Dendritic cell treated with granulocyte-macrophage colony-stimulating factor and Interleukin-4, amounts not matched to agents 40 ng/mL and 50 ng/mL, for 4 days (primary cell): ENCODE data around the gene LRRC8D.

Source experiments
- H3K27ac Mint-ChIP-seq: one replicate; pipeline ENCODE4 v1.8.0; 2022; ENCODE audit warnings: mild to moderate bottlenecking, mixed read lengths
- H3K27me3 Mint-ChIP-seq: one replicate; pipeline ENCODE4 v1.8.0; 2022; ENCODE audit warnings: mild to moderate bottlenecking, mixed read lengths
- H3K36me3 Mint-ChIP-seq: one replicate; pipeline ENCODE4 v1.8.0; 2022; ENCODE audit warnings: low read depth, mixed read lengths
- H3K4me1 Mint-ChIP-seq: one replicate; pipeline ENCODE4 v1.8.0; 2022; ENCODE audit warnings: low read depth, mixed read lengths
- H3K4me3 Mint-ChIP-seq: one replicate; pipeline ENCODE4 v1.8.0; 2022; ENCODE audit warnings: mild to moderate bottlenecking, moderate library complexity, mixed read lengths
- H3K9me3 Mint-ChIP-seq: one replicate; pipeline ENCODE4 v1.8.0; 2022; ENCODE audit warnings: mixed read lengths
- intact Hi-C: fragments of 100-400 bp; cut with micrococcal nuclease; formaldehyde crosslinking; loops from one replicate; pipeline ENCODE4 v1.15.0; 2022

LRRC8D gene

DNA sequence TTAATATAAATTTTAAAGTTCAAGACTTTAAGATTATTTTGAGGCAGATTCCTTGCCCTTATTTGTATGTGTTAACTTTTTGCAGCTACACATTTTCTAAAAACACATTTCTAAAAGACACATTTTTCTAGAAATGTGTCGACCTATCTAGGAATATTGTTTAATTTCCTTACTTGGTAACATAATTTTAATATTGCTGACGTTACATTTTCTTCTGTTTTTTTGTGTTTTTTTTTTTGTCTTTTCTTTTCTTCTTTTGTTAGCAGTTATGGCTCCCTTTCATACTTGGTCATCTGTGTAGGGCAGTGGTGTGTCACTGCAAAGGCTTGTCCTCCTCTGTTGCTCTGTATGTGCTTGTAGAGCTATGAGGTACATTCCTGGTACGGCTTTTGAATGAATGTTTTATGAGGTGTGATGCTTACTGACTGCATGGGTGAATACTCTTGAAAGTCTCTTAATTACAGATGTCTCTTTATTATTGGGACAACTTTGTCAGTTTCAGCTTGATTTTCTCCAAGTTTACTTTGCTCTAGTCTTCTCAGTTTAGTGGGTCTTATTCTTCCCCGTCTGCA lies 30.1 kb downstream of the LRRC8D start:
- H3K36me3 Mint-ChIP-seq, result peaks cover 45% of the 10 kb centered on the region
- intact Hi-C loops, result no loop called here
- no peak overlapping the region for H3K4me3 Mint-ChIP-seq

DNA sequence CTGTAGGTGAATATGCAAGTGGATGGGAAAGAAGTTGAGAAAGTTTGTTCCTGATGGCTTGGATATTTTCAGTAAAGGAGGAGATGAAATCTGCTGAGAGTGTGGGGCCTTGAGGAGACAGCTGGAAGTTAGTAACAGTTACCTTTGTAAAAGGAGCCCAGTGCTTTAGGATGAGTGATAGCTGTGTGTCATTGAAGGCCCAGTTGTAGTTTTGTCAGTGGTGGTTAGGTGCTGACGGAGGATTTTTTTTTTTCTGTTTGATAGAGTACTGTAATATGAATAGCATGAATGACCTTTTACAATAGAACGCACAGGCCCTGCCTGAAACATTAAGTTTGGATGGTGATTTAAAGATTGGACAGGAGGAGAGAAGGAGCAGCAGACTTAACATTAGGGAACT lies 33.3 kb downstream of the LRRC8D start:
- Mint-ChIP-seq H3K27ac (no peak overlapping the region), H3K4me1 (peaks cover 9% of the 10 kb centered on the region), H3K4me3 (no peak overlapping the region), H3K36me3 (peaks cover 31% of the 10 kb centered on the region), H3K9me3 (no peaks in the 10 kb centered on the region), H3K27me3 (no peaks in the 10 kb centered on the region)
- intact Hi-C loops, result no loop called here

More for the DNA sequence above, 30.1 kb downstream of the LRRC8D start:
- H3K27me3 Mint-ChIP-seq, result no peaks in the 10 kb centered on the region
- H3K9me3 Mint-ChIP-seq, result no peaks in the 10 kb centered on the region
- H3K27ac Mint-ChIP-seq, result no peak overlapping the region
- peaks cover 15% of the 10 kb centered on the region for H3K4me1 Mint-ChIP-seq

DNA sequence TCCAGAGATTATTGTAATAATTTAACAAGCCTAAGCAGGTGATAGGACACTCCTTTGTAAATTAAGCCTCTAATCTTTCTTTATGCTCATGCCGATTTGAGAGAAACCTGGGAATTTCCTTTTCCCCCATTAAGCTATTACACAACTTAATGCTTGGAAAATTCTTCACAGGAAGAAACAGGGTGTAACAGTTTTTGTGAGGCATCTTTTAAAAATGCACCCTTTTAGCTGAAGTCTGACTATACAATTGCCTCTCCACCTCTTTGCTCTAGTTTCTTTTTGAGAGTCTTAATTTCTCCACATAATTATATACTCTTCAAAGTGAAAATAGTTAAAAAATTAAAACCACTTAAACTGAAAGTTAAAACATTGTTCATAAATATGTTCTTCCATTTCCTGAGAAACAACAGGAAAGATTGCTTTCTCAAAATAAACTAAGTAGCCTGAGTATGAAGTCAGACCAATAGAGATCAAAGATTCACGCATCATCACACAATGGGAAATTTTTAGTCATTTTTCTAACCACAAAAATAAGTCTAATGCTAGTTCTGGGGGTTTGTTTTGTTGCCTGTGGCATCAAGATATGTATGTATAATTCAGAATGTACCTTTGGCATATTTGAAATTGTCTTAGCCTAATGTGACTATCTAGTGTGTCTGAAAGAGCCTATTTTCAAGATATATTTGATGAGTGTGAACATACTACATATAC lies 34.7 kb downstream of the LRRC8D start:
- peaks cover 29% of the 10 kb centered on the region for H3K36me3 Mint-ChIP-seq
- H3K4me1 Mint-ChIP-seq, result peaks cover 5% of the 10 kb centered on the region
- no peak overlapping the region for H3K27ac Mint-ChIP-seq
- H3K9me3 Mint-ChIP-seq, result no peaks in the 10 kb centered on the region
- H3K4me3 Mint-ChIP-seq, result no peak overlapping the region
- no peaks in the 10 kb centered on the region for H3K27me3 Mint-ChIP-seq
- intact Hi-C loops, result no loop called here

DNA sequence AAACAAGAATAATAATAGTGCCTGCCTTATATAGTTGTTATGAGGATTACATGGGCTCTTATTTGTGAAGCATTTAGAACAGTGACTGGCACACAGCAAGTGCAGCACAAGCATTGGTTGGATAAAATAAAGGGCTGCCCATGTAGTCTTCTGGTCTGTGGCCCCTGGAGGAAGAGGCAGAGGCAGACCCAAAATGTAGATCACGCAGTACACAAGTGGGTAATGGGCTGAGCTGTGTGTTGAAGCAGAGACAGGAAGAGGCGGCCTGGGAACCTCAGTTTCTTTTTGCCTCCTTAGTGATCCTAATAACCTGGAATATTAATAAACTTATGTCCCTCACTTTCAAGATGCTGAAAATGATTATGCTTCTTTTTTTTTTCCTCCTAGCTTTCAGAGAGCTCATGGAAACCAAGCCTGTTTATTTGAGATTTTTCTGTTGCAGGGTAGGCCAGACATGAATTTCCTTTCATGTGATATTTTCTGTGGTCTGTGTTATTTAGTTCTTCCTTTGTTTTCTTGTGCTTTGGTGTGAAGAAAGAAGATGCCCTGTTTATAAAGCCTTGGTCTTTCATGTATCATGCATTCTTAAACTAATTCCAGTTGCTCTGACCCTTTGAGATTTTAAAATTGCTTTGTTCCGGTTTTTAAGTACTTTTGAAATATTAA lies 42.5 kb downstream of the LRRC8D start:
- no peak overlapping the region for H3K4me3 Mint-ChIP-seq
- peaks cover 14% of the 10 kb centered on the region for H3K4me1 Mint-ChIP-seq
- H3K27me3 Mint-ChIP-seq, result no peaks in the 10 kb centered on the region
- H3K27ac Mint-ChIP-seq, result no peak overlapping the region
- no peaks in the 10 kb centered on the region for H3K9me3 Mint-ChIP-seq
- intact Hi-C loops, result no loop called here
- peaks cover 73% of the 10 kb centered on the region for H3K36me3 Mint-ChIP-seq

DNA sequence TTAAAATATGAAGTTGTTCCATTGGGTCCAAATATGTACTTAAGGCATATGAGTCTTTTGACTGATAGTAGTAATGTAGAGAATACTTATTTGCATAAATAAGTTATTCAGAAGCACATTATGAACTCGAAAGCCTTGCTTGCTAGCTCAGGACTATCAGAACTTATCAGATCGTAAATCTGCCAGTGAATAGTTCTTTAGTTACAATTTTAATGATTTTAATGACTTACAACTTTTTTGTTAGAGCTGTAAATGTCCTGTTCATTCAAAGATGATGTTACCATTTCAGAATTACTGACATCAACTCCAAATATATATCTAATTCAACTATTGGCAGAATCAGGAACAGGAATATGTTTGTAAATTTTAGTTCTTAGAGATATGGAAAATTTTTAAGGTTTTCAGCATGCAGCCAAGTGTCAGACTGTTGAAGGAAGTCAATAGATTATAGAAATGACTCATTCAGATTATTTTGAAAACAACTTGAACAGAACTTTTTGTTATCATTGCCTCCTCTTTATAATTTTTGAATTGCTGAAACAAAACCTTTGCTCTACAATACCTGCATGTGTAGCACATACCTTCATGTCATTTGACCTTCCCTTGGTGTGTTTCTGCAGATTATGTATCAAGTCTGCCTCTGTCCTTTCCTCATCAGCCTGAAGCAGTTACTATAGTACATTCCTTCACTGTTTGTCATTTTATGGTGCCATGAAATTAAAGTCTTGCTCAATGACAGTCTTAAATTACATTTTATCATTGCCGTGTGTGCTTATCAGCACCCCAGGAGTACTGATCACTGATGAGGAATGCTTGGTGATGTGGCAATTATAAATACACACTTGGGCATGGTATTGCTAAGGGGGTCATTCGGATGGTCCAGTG lies 44.9 kb downstream of the LRRC8D start:
- H3K4me3 Mint-ChIP-seq, result no peak overlapping the region
- no peaks in the 10 kb centered on the region for H3K9me3 Mint-ChIP-seq
- intact Hi-C loops, result no loop called here
- H3K27ac Mint-ChIP-seq, result peak overlapping the region; percentile 1
- H3K27me3 Mint-ChIP-seq, result no peaks in the 10 kb centered on the region
- H3K4me1 Mint-ChIP-seq, result peaks cover 14% of the 10 kb centered on the region
- H3K36me3 Mint-ChIP-seq, result peaks cover 77% of the 10 kb centered on the region

DNA sequence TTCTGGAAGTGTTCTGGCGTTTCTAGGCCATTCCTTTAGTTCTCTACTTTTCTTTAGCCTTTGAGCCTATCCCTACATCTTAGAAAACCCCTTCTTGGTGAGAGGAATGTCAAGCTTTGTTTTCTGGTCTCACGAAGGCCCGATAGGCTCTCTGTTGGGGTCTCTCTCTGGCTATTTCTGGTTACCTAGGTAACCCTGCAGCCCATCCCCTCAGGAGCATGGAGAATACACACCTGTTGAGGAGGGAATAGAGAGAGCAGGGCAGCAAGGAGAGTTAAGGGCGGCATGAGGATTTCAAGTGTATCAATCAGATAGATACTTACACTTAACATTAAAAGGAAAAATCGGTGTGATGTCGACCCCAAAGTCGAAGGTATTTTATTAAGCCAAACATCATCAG lies 45.7 kb downstream of the LRRC8D start:
- peak overlapping the region; percentile 1 for H3K27ac Mint-ChIP-seq
- H3K4me3 Mint-ChIP-seq, result no peak overlapping the region
- peaks cover 75% of the 10 kb centered on the region for H3K36me3 Mint-ChIP-seq
- intact Hi-C loops, result no loop called here
- H3K4me1 Mint-ChIP-seq, result peaks cover 14% of the 10 kb centered on the region
- no peaks in the 10 kb centered on the region for H3K27me3 Mint-ChIP-seq
- H3K9me3 Mint-ChIP-seq, result no peaks in the 10 kb centered on the region

DNA sequence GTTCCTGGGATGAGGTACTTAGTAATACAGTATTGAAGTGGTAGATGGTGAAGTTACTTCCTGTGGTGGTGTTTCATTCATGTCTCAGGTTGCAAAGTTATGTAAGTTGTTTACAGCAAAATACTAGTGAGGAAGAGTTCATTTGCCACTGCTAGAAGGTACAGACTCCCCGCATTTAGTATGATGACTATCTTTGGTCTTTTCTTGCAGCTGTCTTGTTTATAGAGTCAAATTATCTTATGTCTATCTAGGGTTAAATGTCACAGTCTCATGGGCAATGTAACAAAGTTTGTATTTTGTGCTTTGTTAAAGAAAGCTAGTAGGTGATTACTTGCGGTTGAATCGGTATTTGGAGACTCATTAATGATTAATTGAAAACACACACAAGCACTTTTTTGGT lies 50.2 kb downstream of the LRRC8D start:
- intact Hi-C loops, result no loop called here
- H3K4me1 Mint-ChIP-seq, result peaks cover 2% of the 10 kb centered on the region
- no peak overlapping the region for H3K27ac Mint-ChIP-seq
- no peaks in the 10 kb centered on the region for H3K27me3 Mint-ChIP-seq
- no peaks in the 10 kb centered on the region for H3K9me3 Mint-ChIP-seq
- H3K4me3 Mint-ChIP-seq, result no peak overlapping the region
- H3K36me3 Mint-ChIP-seq, result peaks cover 49% of the 10 kb centered on the region

DNA sequence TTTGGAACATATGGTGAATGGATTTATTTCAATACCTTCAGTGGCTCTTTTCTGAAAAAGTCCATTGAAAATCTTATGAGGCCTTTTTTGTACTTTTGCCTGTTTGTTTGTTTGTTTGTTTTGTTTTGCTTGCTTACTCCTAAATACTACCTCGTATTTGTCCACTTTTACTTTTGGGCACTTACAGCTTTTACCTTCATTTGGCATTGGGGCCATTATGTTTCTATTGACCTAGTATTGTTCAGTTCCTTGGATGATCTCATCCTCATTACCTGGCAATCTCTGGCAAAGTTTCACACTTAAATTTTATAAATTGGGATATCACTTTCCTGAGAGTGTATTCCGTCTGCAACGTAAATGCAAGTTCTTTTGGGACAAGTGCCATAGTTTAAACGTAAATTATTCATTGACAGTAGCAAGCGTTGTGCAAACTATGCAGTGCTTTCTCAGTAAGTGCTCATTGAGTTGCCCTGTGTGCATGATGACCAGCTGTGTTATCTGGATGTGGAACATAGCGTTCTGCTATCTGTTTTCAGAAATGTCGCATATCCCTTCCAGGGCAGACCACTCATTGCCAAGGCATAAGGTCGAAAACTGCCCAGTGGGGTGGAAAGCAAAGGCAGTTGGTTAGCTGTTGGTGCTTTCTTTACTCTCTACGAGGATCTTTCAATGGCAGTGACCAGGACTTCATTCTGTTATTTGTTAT lies 51.1 kb downstream of the LRRC8D start:
- H3K4me3 Mint-ChIP-seq, result no peak overlapping the region
- no peaks in the 10 kb centered on the region for H3K27me3 Mint-ChIP-seq
- intact Hi-C loops, result no loop called here
- H3K4me1 Mint-ChIP-seq, result no peaks in the 10 kb centered on the region
- no peak overlapping the region for H3K27ac Mint-ChIP-seq
- H3K9me3 Mint-ChIP-seq, result no peaks in the 10 kb centered on the region
- peaks cover 45% of the 10 kb centered on the region for H3K36me3 Mint-ChIP-seq

DNA sequence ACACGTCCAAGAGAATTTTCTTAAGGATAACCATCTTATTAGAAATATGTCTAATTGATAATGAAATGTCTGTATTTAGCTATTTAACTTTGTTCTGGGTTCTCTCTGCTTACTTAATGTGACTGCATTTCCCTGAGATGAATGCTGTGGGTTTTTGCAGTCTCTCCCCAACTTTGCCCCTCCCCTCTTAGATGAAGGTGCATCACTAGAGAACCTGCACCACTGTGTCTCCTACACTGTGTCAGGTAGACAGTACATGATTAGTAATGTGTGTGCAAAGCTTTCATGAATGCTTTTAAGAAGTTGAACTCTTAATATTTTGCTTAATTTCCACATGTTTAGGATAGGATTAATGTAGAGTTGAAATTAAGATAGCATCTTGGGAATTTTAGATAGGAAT lies 51.7 kb downstream of the LRRC8D start:
- Mint-ChIP-seq H3K4me1 (no peaks in the 10 kb centered on the region), H3K36me3 (peaks cover 41% of the 10 kb centered on the region), H3K4me3 (no peak overlapping the region), H3K9me3 (no peaks in the 10 kb centered on the region), H3K27me3 (no peaks in the 10 kb centered on the region), H3K27ac (no peak overlapping the region)
- intact Hi-C loops, result no loop called here

DNA sequence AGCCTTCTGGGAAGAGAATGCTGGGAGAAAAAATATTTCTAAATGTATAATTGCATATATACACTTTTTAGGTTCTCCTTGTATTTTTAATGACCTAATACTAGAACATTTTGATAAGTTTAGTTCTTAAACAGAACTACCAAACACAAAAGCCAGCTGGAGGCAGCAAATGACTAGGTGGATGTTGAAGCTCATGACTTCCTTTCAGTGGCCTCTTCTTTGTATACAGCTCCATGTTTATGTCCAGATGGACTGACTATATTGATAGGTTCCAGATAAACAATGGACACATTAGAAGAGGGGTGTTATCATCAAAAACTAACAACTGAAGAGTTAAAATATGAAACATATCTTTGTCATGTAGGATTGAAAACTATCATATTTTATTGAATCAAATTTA lies 52.5 kb downstream of the LRRC8D start:
- H3K4me1 Mint-ChIP-seq, result peaks cover 4% of the 10 kb centered on the region
- H3K36me3 Mint-ChIP-seq, result peaks cover 38% of the 10 kb centered on the region

DNA sequence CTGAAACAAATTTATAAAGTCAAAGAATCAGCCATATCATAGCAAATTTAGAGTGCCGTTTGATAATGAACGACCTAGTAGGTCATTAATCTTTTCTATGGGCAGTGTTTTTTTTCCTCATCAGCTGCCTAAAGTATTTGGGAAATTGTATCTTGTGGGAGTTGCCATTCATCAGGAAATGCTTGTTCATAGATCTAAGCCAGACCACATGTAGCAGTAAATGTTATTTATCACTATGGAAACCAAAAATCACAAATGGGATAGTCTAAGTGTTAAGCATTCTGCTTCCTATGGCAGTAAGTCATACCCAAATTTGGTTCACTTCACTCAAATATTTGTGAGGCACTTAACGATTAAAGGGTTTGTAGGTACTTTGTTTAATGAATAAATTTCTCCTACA lies 52.9 kb downstream of the LRRC8D start:
- Mint-ChIP-seq H3K9me3 (no peaks in the 10 kb centered on the region), H3K27ac (no peak overlapping the region), H3K4me3 (no peak overlapping the region), H3K27me3 (no peaks in the 10 kb centered on the region), H3K4me1 (peaks cover 6% of the 10 kb centered on the region), H3K36me3 (peaks cover 33% of the 10 kb centered on the region)
- intact Hi-C loops, result no loop called here

More for the DNA sequence above, 52.5 kb downstream of the LRRC8D start:
- intact Hi-C loops, result no loop called here
- Mint-ChIP-seq H3K27ac (no peak overlapping the region), H3K4me3 (no peak overlapping the region), H3K27me3 (no peaks in the 10 kb centered on the region), H3K9me3 (no peaks in the 10 kb centered on the region)

DNA sequence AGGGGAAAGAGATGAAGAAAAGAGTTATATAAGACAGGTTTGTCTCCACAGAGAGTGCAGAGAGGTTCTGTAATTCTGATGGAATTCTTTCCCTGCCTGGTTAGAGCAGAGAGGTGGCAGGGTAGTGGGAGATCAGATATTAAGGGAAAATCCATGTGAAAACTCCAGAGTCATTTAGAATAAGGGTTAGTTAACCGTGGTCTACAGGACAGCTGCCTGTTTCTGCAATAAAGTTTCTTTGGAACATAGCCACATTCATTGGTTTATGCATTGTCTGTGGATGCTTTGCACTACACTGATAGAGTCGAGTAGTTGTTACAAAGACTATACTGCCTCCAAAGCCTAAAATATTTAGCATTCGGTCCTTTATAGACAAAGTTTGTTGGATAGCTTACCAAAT lies 55.6 kb downstream of the LRRC8D start:
- Mint-ChIP-seq H3K4me3 (no peak overlapping the region), H3K36me3 (peaks cover 21% of the 10 kb centered on the region), H3K27ac (no peak overlapping the region), H3K4me1 (peaks cover 6% of the 10 kb centered on the region), H3K27me3 (no peaks in the 10 kb centered on the region), H3K9me3 (peaks cover 9% of the 10 kb centered on the region)
- intact Hi-C loops, result no loop called here

DNA sequence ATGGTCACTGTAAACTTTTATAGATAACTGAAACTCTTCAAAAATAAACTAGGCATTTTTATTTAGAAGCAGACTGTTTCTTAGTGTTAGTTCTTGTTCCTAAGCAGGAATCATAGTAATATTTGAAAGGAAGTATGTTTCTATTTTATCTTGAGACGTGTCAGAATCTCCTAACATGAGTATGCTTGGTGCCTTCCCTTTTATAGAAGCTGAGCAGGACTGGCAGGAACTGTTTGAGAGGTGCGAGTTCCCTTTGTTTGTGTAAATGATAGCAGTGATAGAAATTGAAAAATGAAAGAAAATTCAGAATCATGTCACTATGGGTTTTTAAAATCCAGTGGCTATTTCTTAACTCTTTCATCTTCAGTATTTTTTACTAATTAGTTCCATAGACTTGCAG lies 56.9 kb downstream of the LRRC8D start:
- Mint-ChIP-seq H3K4me3 (no peak overlapping the region), H3K27me3 (no peaks in the 10 kb centered on the region), H3K4me1 (peaks cover 9% of the 10 kb centered on the region), H3K27ac (no peak overlapping the region), H3K9me3 (peaks cover 16% of the 10 kb centered on the region), H3K36me3 (peaks cover 34% of the 10 kb centered on the region)
- intact Hi-C loops, result no loop called here
